ENCODE data around the gene NEB. TPM values are rescaled to one million over a fixed set of nuclear protein-coding genes. Genes with fewer than 3 reads are reported as not detected.

The NEB gene
- total and polyA plus RNA-seq, 9 donors = 0.18 to 1.8 (median 0.26) TPM

GRCh38 chr2:151525821-151526373 is 208.4 kb downstream of the NEB start:
- Histone ChIP-seq H3K27ac (no peak overlapping the region), H3K36me3 (no peaks in the 10 kb centered on the region), H3K4me3 (no peak overlapping the region), H3K27me3 (no peaks in the 10 kb centered on the region), H3K4me1 (ENCODE audit: insufficient read depth) (no peaks in the 10 kb centered on the region), H3K9me3 (no peaks in the 10 kb centered on the region)
- intact Hi-C loops (cut with DNase I) = no loop called here
- no peak for TF ChIP-seq CTCF (IDR thresholded peaks at IDR 0.05)
- no peak for TF ChIP-seq POLR2A (IDR thresholded peaks at IDR 0.05)
- TF ChIP-seq EP300 (IDR thresholded peaks at IDR 0.05) = no peak
- no peak for DNase-seq
- 88 to 90% (median 90%) methylated on average over 9 of the region's 9 CpGs for WGBS, 3 donors

- Histone ChIP-seq H3K4me3 (no peak overlapping the region), H3K9me3 (no peaks in the 10 kb centered on the region), H3K4me1 (ENCODE audit: insufficient read depth) (no peaks in the 10 kb centered on the region), H3K27me3 (no peaks in the 10 kb centered on the region), H3K27ac (no peak overlapping the region), H3K36me3 (no peaks in the 10 kb centered on the region)
- DNase-seq = no peak
- TF ChIP-seq CTCF (IDR thresholded peaks at IDR 0.05) = no peak
- WGBS, 3 donors = 87 to 89% (median 88%) methylated on average over 3 of the region's 3 CpGs
- intact Hi-C loops (cut with DNase I) = no loop called here
These were observed 210.4 kb downstream of the NEB start for GRCh38 chr2:151523850-151524249.

- no peak overlapping the region for H3K27ac ChIP-seq
- no peak for DNase-seq
- intact Hi-C loops (cut with DNase I) = no loop called here
- H3K27me3 ChIP-seq = no peaks in the 10 kb centered on the region
- WGBS, 3 donors = 90 to 92% (median 91%) methylated on average over 7 of the region's 7 CpGs
- H3K4me1 ChIP-seq (ENCODE audit: insufficient read depth) = no peaks in the 10 kb centered on the region
- no peaks in the 10 kb centered on the region for H3K9me3 ChIP-seq
- no peak overlapping the region for H3K4me3 ChIP-seq
- no peaks in the 10 kb centered on the region for H3K36me3 ChIP-seq
- TF ChIP-seq CTCF (IDR thresholded peaks at IDR 0.05) (no peak), EP300 (IDR thresholded peaks at IDR 0.05) (no peak), POLR2A (IDR thresholded peaks at IDR 0.05) (no peak)
These were observed 211.7 kb downstream of the NEB start for GRCh38 chr2:151522556-151522955.

- intact Hi-C loops (cut with DNase I) = no loop called here
- no peak for TF ChIP-seq POLR2A (IDR thresholded peaks at IDR 0.05)
- no peak for TF ChIP-seq CTCF (IDR thresholded peaks at IDR 0.05)
- TF ChIP-seq EP300 (IDR thresholded peaks at IDR 0.05) = no peak
- no peak for DNase-seq
- H3K9me3 ChIP-seq = no peaks in the 10 kb centered on the region
- H3K4me3 ChIP-seq = no peak overlapping the region
- H3K27me3 ChIP-seq = no peaks in the 10 kb centered on the region
- no peak overlapping the region for H3K27ac ChIP-seq
- no peaks in the 10 kb centered on the region for H3K36me3 ChIP-seq
- WGBS, 3 donors = 48 to 54% (median 48%) methylated on average over 1 of the region's 1 CpG
- H3K4me1 ChIP-seq (ENCODE audit: insufficient read depth) = no peaks in the 10 kb centered on the region
These were observed 213.3 kb downstream of the NEB start for GRCh38 chr2:151520976-151521375.
